PC-9 (cell line): ENCODE data around the gene PSMC5. TPM values are rescaled to one million over a fixed set of nuclear protein-coding genes. Genes with fewer than 3 reads are reported as not detected.
A peak's percentile ranks its signal among the peaks of the same experiment; 100 is the strongest.

Experiments used
- BruUV-seq: library from RNA; stranded (reverse); fragments of 400-500 nt; replicated peaks from 2 replicates; lab custom pipeline; 2021; lab: Mats Ljungman, UMichigan
- CTCF ChIA-PET: fragments of 300-600 bp; sonication (Branson Sonifier 250); formaldehyde crosslinking; loops from one replicate; lab custom pipeline; 2022; ENCODE audit warnings: antibody characterized with exemption; lab: Charles Lee
- POLR2A ChIA-PET: fragments of 300-600 bp; sonication (Branson Sonifier 250); formaldehyde crosslinking; loops from one replicate; lab custom pipeline; 2022; ENCODE audit warnings: antibody characterized with exemption; ENCODE audit not compliant: unreplicated experiment; lab: Charles Lee
- DNase-seq, 2 experiments: peaks; one replicate each; pipeline versions ENCODE4 v3.0.0 to v3.0.0-alpha.2; 2015 to 2022; ENCODE audit warnings: mixed read lengths in 1 of 2
- H2AFZ ChIP-seq: fragments of 200-600 bp; sonication (generic); 2 replicates; pipeline ENCODE4 v1.8.1; 2017; ENCODE audit warnings: antibody characterized with exemption
- H3F3A ChIP-seq: fragments of 200-600 bp; sonication (generic); 2 replicates; pipeline ENCODE4 v1.8.1; 2017; ENCODE audit warnings: antibody characterized with exemption, mild to moderate bottlenecking, low read depth; ENCODE audit not compliant: insufficient read depth
- H3K27ac ChIP-seq: fragments of 200-600 bp; sonication (generic); 2 replicates; pipeline ENCODE4 v1.6.1; 2016; ENCODE audit warnings: mixed run types
- H3K27me3 ChIP-seq: fragments of 200-600 bp; sonication (generic); 2 replicates; pipeline ENCODE4 v1.6.1; 2016; ENCODE audit warnings: low read depth, mixed run types; ENCODE audit not compliant: insufficient read depth
- H3K36me3 ChIP-seq: fragments of 200-600 bp; sonication (generic); 2 replicates; pipeline ENCODE4 v1.6.1; 2016; ENCODE audit warnings: low read depth, mixed run types
- H3K4me1 ChIP-seq: fragments of 200-600 bp; sonication (generic); replicated peaks from 2 replicates; pipeline ENCODE4 v1.6.1; 2016; ENCODE audit warnings: mixed run types; ENCODE audit not compliant: insufficient read depth
- H3K4me2 ChIP-seq: fragments of 200-600 bp; sonication (generic); 2 replicates; pipeline ENCODE4 v1.6.1; 2017; ENCODE audit warnings: mixed run types
- H3K4me3 ChIP-seq: fragments of 200-600 bp; sonication (generic); 2 replicates; pipeline ENCODE4 v1.6.1; 2016; ENCODE audit warnings: mixed run types
- H3K79me2 ChIP-seq: fragments of 200-600 bp; sonication (generic); 2 replicates; pipeline ENCODE4 v1.6.1; 2017; ENCODE audit warnings: low read depth, mixed run types
- H3K9me2 ChIP-seq: fragments of 200-600 bp; sonication (generic); 2 replicates; pipeline ENCODE4 v1.8.1; 2017; ENCODE audit warnings: mild to moderate bottlenecking; ENCODE audit not compliant: insufficient read depth
- H3K9me3 ChIP-seq: fragments of 200-600 bp; sonication (generic); 2 replicates; pipeline ENCODE4 v1.8.1; 2016; ENCODE audit warnings: low read depth; ENCODE audit not compliant: insufficient read depth
- H4K20me1 ChIP-seq: fragments of 200-600 bp; sonication (generic); 2 replicates; pipeline ENCODE4 v1.8.1; 2017; ENCODE audit not compliant: insufficient read depth
- CTCF ChIP-seq: fragments of 200-600 bp; sonication (generic); conservative IDR thresholded peaks from 2 replicates; pipeline ENCODE4 v1.6.1; 2017; ENCODE audit warnings: mixed run types, antibody characterized with exemption, mild to moderate bottlenecking, moderate library complexity
- EZH2 ChIP-seq: fragments of 200-600 bp; sonication (generic); IDR thresholded peaks from 2 replicates; pipeline ENCODE4 v1.8.0; 2017; ENCODE audit warnings: antibody characterized with exemption, low read depth
- intact Hi-C: fragments of 100-400 bp; cut with micrococcal nuclease; formaldehyde crosslinking; loops from one replicate; pipeline ENCODE4 v1.10.0; 2022; ENCODE audit not compliant: unreplicated experiment
- total RNA-seq: library from RNA; stranded (reverse); gene quantifications from 2 replicates; pipeline ENCODE4 v1.2.3, GENCODE V29; 2021

PSMC5 gene
- total RNA-seq, 1 experiment from 2014 or later, result 150 TPM

GRCh38 chr17:63826468-63827001, 696 bp upstream of the PSMC5 start:
- CTCF ChIA-PET, result no interaction called here
- Histone ChIP-seq H3K9me2 (no peaks in the 10 kb centered on the region), H3K4me3 (peak overlapping the region; percentile 70), H3K4me1 (peaks cover 18% of the 10 kb centered on the region), H3K4me2 (peak overlapping the region; percentile 86), H4K20me1 (peaks cover 20% of the 10 kb centered on the region), H3K36me3 (peaks cover 50% of the 10 kb centered on the region), H3K27ac (peak overlapping the region; percentile 89), H3F3A (peaks cover 44% of the 10 kb centered on the region), H2AFZ (peak overlapping the region; percentile 80), H3K9me3 (no peaks in the 10 kb centered on the region), H3K27me3 (no peaks in the 10 kb centered on the region), H3K79me2 (peaks cover 57% of the 10 kb centered on the region)
- peak in 1 of 2 experiments; percentile 21 for DNase-seq
- POLR2A ChIA-PET, result interaction anchor here (0.7 kb wide), 2 partner anchors 13 to 84 kb away, joined by 4 to 7 read pairs; no protein-coding TSS in a partner anchor
- no peak for TF ChIP-seq CTCF
- TF ChIP-seq EZH2, result no peak
- intact Hi-C loops, result loop anchor here (1.0 to 2.0 kb wide), 3 partner anchors 13 to 52 kb away; partner anchors contain the start of gene DDX42
- BruUV-seq, result TSS peak; percentile 61

GRCh38 chr17:63827801-63828221, 580 bp downstream of the PSMC5 start:
- TF ChIP-seq EZH2 (no peak), CTCF (no peak)
- peak overlapping the region; percentile 80 for H2AFZ ChIP-seq
- ChIA-PET CTCF (interaction anchor here (0.7 to 1.1 kb wide), 2 partner anchors 10 to 422 kb away, joined by 3 to 6 read pairs; no protein-coding TSS in a partner anchor), POLR2A (interaction anchor here (0.5 to 0.7 kb wide), 3 partner anchors 21 to 295 kb away, joined by 3 to 7 read pairs (median 4); no protein-coding TSS in a partner anchor)
- H3K4me2 ChIP-seq, result peak overlapping the region; percentile 86
- H3F3A ChIP-seq, result peaks cover 45% of the 10 kb centered on the region
- BruUV-seq, result no TSS peak
- H3K9me3 ChIP-seq, result no peaks in the 10 kb centered on the region
- peaks cover 39% of the 10 kb centered on the region for H3K36me3 ChIP-seq
- H3K27me3 ChIP-seq, result no peaks in the 10 kb centered on the region
- peak overlapping the region; percentile 70 for H3K4me3 ChIP-seq
- peaks cover 18% of the 10 kb centered on the region for H3K4me1 ChIP-seq
- no peak for DNase-seq
- peaks cover 10% of the 10 kb centered on the region for H4K20me1 ChIP-seq
- intact Hi-C loops, result loop anchor here (1.0 to 2.0 kb wide), 3 partner anchors 11 to 53 kb away; partner anchors contain the start of gene DDX42
- H3K27ac ChIP-seq, result peak overlapping the region; percentile 89
- H3K79me2 ChIP-seq, result peaks cover 51% of the 10 kb centered on the region
- no peaks in the 10 kb centered on the region for H3K9me2 ChIP-seq

- Histone ChIP-seq H3K4me2 (peak overlapping the region; percentile 86), H3K9me3 (no peaks in the 10 kb centered on the region), H3K9me2 (no peaks in the 10 kb centered on the region), H3K4me3 (peak overlapping the region; percentile 70; the same call in 1 of the 2 replicates), H3K36me3 (peaks cover 37% of the 10 kb centered on the region), H2AFZ (no peak overlapping the region), H3F3A (peaks cover 45% of the 10 kb centered on the region), H3K4me1 (peaks cover 18% of the 10 kb centered on the region), H3K27me3 (no peaks in the 10 kb centered on the region), H3K79me2 (peaks cover 51% of the 10 kb centered on the region), H4K20me1 (peaks cover 10% of the 10 kb centered on the region; the same call in 1 of the 2 replicates), H3K27ac (no peak overlapping the region)
- intact Hi-C loops, result no loop called here
- no TSS peak for BruUV-seq
- DNase-seq, result no peak
- TF ChIP-seq EZH2 (no peak), CTCF (no peak)
- ChIA-PET POLR2A (interaction anchor here (0.6 kb wide), 1 partner anchor 14 kb away, joined by 6 read pairs; no protein-coding TSS in a partner anchor), CTCF (no interaction called here)
These were observed 1.7 kb downstream of the PSMC5 start for GRCh38 chr17:63828936-63829335.
